GM12875 (cell line): ENCODE results near the gene LRRC2.

Experiments used
- H3K4me3 ChIP-seq: one replicate; pipeline ENCODE4 v1.5.1; 2011; ENCODE audit warnings: low read depth, low read length, control low read depth
- TF ChIP-seq, protein P1 (sequence below): IDR thresholded peaks from 2 replicates; pipeline ENCODE4 v1.5.1; 2011; ENCODE audit warnings: low read depth, mild to moderate bottlenecking, control low read depth, inconsistent platforms, low read length, moderate library complexity, borderline replicate concordance; ENCODE audit not compliant: insufficient read depth

Gene LRRC2

DNA sequence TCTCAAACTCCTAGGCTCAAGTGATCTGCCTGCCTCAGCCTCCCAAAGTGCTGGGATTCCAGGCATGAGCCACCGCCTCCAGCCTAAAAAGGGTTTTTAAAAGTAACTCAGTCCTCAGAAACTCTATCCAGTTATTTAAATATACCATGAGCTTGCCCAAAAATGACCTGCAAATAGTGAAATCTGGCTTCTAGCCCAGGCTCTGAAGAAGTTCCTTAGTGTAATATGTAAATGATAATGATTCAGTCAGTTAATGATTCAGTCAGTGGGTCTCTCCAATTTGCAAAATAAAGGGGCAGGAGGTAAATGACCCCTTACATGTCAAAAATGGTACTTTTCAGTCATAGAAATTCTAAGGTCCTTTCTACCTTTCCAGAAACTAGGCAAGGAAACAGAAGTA is 28.8 kb downstream of the LRRC2 start:
- TF ChIP-seq, protein P1, sequence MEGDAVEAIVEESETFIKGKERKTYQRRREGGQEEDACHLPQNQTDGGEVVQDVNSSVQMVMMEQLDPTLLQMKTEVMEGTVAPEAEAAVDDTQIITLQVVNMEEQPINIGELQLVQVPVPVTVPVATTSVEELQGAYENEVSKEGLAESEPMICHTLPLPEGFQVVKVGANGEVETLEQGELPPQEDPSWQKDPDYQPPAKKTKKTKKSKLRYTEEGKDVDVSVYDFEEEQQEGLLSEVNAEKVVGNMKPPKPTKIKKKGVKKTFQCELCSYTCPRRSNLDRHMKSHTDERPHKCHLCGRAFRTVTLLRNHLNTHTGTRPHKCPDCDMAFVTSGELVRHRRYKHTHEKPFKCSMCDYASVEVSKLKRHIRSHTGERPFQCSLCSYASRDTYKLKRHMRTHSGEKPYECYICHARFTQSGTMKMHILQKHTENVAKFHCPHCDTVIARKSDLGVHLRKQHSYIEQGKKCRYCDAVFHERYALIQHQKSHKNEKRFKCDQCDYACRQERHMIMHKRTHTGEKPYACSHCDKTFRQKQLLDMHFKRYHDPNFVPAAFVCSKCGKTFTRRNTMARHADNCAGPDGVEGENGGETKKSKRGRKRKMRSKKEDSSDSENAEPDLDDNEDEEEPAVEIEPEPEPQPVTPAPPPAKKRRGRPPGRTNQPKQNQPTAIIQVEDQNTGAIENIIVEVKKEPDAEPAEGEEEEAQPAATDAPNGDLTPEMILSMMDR, result no peak
- H3K4me3 ChIP-seq, result no peak overlapping the region

DNA sequence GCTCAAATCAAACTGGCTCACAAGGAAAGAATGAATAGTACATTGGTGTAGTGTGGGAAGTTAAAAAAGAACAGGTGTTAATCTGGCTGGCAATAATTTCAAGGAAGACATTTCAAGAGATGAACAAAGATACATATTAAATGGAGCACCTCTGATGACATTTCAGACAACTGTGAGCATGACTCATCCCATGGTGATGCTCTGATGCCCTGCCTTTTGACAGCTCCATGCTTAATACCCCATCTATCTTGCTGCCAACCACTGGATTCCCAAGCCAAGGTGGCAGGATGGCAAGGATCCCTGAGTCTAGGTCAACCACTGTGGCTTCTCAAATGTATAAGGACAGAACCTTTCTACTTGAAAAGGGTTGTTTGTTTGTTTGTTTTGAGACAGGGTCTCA is 29.3 kb downstream of the LRRC2 start:
- H3K4me3 ChIP-seq, result no peak overlapping the region
- TF ChIP-seq, protein P1, result no peak

DNA sequence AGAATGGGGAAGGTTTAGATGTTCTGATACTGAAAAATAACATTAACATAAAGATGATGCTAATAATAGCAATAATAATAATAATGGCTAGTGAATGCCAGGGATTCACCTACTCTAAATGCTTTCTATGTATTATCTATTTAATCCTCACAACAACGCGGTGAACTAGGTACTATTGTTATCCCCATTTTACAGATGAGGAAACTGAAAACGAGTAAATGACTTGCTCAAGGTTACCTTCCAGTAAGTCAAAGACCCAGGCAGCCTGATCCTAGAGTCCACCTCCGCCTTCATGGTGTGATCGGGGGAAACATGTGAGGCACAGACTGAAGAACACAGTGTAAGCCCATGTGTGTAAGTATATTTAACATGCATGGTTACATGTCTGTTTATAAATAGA is 30.4 kb downstream of the LRRC2 start:
- TF ChIP-seq, protein P1, result no peak
- no peak overlapping the region for H3K4me3 ChIP-seq

DNA sequence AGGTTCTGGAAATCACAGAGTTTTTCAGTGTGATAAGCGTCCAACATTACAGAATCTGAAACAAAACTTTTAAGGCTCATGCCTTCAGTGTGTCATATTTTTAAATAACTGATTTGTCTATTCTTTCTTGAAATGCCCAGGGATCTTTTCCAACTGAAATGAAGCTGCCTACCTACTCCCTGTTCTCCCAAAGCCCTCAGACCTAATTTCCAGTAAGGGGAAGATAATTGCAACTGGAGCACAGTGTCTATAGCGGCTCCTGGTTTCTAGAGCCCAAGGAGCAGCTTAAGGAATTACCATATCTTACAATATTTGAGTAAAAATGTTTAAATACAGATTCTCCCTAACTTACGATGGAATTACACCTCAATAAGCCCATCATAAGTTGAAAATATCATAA is 33.0 kb downstream of the LRRC2 start:
- TF ChIP-seq, protein P1, result no peak

DNA sequence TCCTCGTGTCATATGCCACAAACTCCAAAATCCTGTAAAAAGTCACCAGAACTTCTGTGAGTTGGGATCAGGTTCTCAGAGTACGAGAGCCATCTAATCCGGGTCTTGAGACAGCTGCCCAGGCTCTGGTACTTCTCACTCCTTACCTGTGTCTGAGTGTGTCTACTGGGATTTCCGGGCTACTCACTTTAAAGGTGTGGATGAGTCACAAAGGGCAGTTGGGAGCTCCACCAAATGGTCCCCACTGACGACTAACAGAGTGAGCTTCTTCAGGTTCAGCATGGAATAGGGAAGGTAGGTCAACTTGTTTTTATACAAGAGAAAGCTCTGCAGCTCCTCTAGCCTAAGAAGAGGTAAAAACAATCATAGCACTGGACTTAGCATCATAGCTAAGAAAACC is 38.9 kb downstream of the LRRC2 start:
- TF ChIP-seq, protein P1, result no peak
- H3K4me3 ChIP-seq, result no peak overlapping the region

More for the DNA sequence above, 33.0 kb downstream of the LRRC2 start:
- no peak overlapping the region for H3K4me3 ChIP-seq

DNA sequence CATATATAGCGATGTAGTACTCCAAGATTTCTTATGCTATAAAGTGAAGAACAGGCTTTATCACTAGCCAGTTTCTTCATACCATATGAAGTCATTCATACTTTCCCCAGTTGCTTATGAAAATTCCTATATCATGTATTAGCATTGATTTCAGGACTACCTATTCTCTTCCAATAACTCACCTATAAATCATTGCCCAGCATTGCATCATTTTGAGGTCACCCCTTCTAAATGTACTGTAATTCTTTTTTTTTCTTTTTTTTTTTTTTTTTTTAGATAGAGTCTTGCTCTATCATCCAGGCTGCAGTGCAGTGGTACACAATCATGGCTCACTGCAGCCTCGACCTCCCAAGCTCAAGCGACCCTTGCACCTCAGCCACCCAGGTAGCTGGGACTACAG is 41.3 kb downstream of the LRRC2 start:
- H3K4me3 ChIP-seq, result no peak overlapping the region
- TF ChIP-seq, protein P1, result no peak

DNA sequence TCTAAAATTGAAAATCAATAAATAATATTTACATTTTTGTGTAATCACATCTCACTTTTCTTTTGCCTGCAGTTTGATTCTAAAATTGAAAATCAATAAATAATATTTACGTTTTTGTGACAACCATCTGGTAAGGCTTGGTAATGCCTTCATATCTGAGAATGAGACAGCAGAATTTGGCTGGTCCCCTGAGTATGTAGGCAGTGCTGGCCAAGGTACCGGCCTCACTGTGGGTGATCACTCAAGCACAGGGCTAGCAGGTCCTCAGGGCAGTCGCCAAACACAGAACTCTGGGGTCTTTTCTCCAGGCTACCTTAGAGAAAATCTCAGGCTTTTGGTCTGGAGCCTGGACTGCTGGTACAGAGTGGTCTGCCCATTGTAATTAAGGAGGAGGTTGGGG is 42.1 kb downstream of the LRRC2 start:
- TF ChIP-seq, protein P1, result no peak
- no peak overlapping the region for H3K4me3 ChIP-seq
